Keratinocyte (primary cell): ENCODE results near the gene SEMA3A. TPM values are rescaled to one million over a fixed set of nuclear protein-coding genes. Genes with fewer than 3 reads are reported as not detected.

Experiments
- DNase-seq: peaks from one replicate; pipeline ENCODE4 v3.0.0-alpha.2; 2011; ENCODE audit warnings: low read depth, missing footprints, low spot score
- FAIRE-seq: peaks from 2 replicates; lab custom pipeline; 2011; peaks lifted over from hg19 to GRCh38; lab: Jason Lieb, UNC
- H2AFZ ChIP-seq: 2 replicates; pipeline ENCODE4 v1.6.0; 2012; ENCODE audit warnings: low read length, control low read depth, inconsistent platforms; ENCODE audit not compliant: control insufficient read depth
- H3K27ac ChIP-seq: 2 replicates; pipeline ENCODE4 v1.5.1; 2011; ENCODE audit warnings: low read length; ENCODE audit not compliant: control insufficient read depth, insufficient read depth
- H3K27me3 ChIP-seq: 3 replicates; pipeline ENCODE4 v1.6.0; 2011; ENCODE audit warnings: low read length; ENCODE audit not compliant: control insufficient read depth, insufficient read depth; ENCODE audit errors: extremely low read depth
- H3K36me3 ChIP-seq, 2 experiments: 2 replicates in 1 of 2; 3 replicates in 1 of 2; pipeline ENCODE4 v1.5.1; 2011; ENCODE audit warnings: low read length in 2 of 2, mild to moderate bottlenecking in 1 of 2; ENCODE audit not compliant: control insufficient read depth in 2 of 2, insufficient read depth in 2 of 2; ENCODE audit errors: extremely low read depth in 1 of 2
- H3K4me1 ChIP-seq: 3 replicates; pipeline ENCODE4 v1.5.1; 2011; ENCODE audit warnings: low read length; ENCODE audit not compliant: control insufficient read depth, insufficient read depth; ENCODE audit errors: extremely low read depth
- H3K4me2 ChIP-seq: 3 replicates; pipeline ENCODE4 v1.6.0; 2011; ENCODE audit warnings: low read depth, low read length; ENCODE audit not compliant: control insufficient read depth, insufficient read depth; ENCODE audit errors: extremely low read depth
- H3K4me3 ChIP-seq, 3 experiments: fragments of 200-600 bp in 1 of 3; sonication (generic) in 1 of 3; 2 replicates in 2 of 3; 3 replicates in 1 of 3; pipeline ENCODE4 v1.5.1; 2011 to 2016; ENCODE audit warnings: low read length in 3 of 3, mild to moderate bottlenecking in 3 of 3, control low read depth in 2 of 3, inconsistent platforms in 1 of 3, low read depth in 1 of 3, mixed read lengths in 1 of 3, mixed run types in 1 of 3, moderate library complexity in 1 of 3; ENCODE audit not compliant: control insufficient read depth in 2 of 3, insufficient read depth in 2 of 3; ENCODE audit errors: extremely low read depth in 1 of 3
- H3K79me2 ChIP-seq: 2 replicates; pipeline ENCODE4 v1.6.0; 2012; ENCODE audit warnings: low read length; ENCODE audit not compliant: control insufficient read depth, insufficient read depth
- H3K9ac ChIP-seq: 3 replicates; pipeline ENCODE4 v1.6.0; 2011; ENCODE audit warnings: low read length; ENCODE audit not compliant: control insufficient read depth, insufficient read depth; ENCODE audit errors: extremely low read depth
- H3K9me1 ChIP-seq: 3 replicates; pipeline ENCODE4 v1.6.0; 2011; ENCODE audit warnings: low read length; ENCODE audit not compliant: control insufficient read depth, insufficient read depth; ENCODE audit errors: extremely low read depth
- H3K9me3 ChIP-seq: 2 replicates; pipeline ENCODE4 v1.5.1; 2012; ENCODE audit warnings: low read depth, low read length; ENCODE audit not compliant: control insufficient read depth
- H4K20me1 ChIP-seq: 3 replicates; pipeline ENCODE4 v1.6.0; 2011; ENCODE audit warnings: low read length; ENCODE audit not compliant: control insufficient read depth, insufficient read depth; ENCODE audit errors: extremely low read depth
- EZH2 ChIP-seq: IDR thresholded peaks from one replicate; pipeline ENCODE4 v1.6.1; 2012; ENCODE audit warnings: inconsistent platforms, mild to moderate bottlenecking, low read length, moderate library complexity
- dilution Hi-C: fragments of 300-500 bp; cut with MboI; formaldehyde crosslinking; loops from one replicate; pipeline ENCODE4 v1.7.0; 2020; ENCODE audit warnings: low sequenced_read_pairs; ENCODE audit not compliant: extremely low pct_ligation_motif_present
- polyA plus RNA-seq, 5 experiments: library from polyadenylated mRNA; depleted of rRNA in 3 of 5; stranded (reverse) in 3 of 5; stranded (forward) in 1 of 5; unstranded in 1 of 5; fragments of >200 nt; gene quantifications; 1 replicate in 1 of 5; 2 replicates in 3 of 5; 3 replicates in 1 of 5; pipeline versions ENCODE4 v1.2.1 to v1.2.3, GENCODE V29; 2011 to 2012; ENCODE audit warnings: missing spikeins in 2 of 5, low read depth in 1 of 5, low replicate concordance in 1 of 5
- TF ChIP-seq, protein P1 (sequence below), 3 experiments: IDR thresholded peaks in 1 of 3; conservative IDR thresholded peaks in 1 of 3; optimal IDR thresholded peaks in 1 of 3; 2 replicates in 2 of 3; 3 replicates in 1 of 3; pipeline versions ENCODE3 to v1.5.1; 2011; ENCODE audit warnings: low read length in 3 of 3, mild to moderate bottlenecking in 3 of 3, moderate library complexity in 2 of 3, control low read depth in 1 of 3, inconsistent platforms in 1 of 3; ENCODE audit not compliant: insufficient read depth in 2 of 3; ENCODE audit errors: extremely low read depth in 1 of 3

SEMA3A gene
- polyA plus RNA-seq, 1 donor (not counting 4 experiments of a cell fraction or from before 2014, with no cell fraction given): 2.1 TPM

GRCh38 chr7:84161398-84161797 is 33.2 kb downstream of the SEMA3A start:
- no peak overlapping the region for H3K27ac ChIP-seq

DNA sequence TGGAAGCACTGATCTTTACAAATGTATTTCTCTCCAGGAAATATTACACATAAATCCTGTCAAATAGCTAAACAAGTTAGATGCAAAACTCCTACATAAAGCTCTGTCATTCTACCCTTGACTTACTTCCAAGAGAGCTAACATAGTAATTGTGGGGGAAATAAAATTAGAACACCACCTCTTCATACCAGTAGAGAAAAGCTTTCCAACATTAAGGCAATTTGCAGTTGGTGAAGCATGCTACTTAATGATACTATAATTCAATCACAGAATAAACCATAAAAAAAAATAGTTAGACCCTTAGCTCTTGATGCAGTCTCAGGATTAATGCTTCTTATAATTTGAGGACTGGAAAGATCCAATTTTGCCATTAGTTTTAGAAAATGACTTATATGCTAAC is 35.2 kb downstream of the SEMA3A start:
- dilution Hi-C loops: no loop called here
- Histone ChIP-seq H3K4me2 (no peak overlapping the region), H3K9ac (no peak overlapping the region), H3K9me1 (no peaks in the 10 kb centered on the region), H3K79me2 (no peaks in the 10 kb centered on the region), H4K20me1 (no peaks in the 10 kb centered on the region), H3K27ac (no peak overlapping the region), H3K27me3 (no peaks in the 10 kb centered on the region), H3K36me3 (no peaks in the 10 kb centered on the region), H3K4me1 (no peaks in the 10 kb centered on the region), H3K4me3 (no peak overlapping the region), H3K9me3 (no peaks in the 10 kb centered on the region), H2AFZ (no peak overlapping the region)
- TF ChIP-seq, protein P1, sequence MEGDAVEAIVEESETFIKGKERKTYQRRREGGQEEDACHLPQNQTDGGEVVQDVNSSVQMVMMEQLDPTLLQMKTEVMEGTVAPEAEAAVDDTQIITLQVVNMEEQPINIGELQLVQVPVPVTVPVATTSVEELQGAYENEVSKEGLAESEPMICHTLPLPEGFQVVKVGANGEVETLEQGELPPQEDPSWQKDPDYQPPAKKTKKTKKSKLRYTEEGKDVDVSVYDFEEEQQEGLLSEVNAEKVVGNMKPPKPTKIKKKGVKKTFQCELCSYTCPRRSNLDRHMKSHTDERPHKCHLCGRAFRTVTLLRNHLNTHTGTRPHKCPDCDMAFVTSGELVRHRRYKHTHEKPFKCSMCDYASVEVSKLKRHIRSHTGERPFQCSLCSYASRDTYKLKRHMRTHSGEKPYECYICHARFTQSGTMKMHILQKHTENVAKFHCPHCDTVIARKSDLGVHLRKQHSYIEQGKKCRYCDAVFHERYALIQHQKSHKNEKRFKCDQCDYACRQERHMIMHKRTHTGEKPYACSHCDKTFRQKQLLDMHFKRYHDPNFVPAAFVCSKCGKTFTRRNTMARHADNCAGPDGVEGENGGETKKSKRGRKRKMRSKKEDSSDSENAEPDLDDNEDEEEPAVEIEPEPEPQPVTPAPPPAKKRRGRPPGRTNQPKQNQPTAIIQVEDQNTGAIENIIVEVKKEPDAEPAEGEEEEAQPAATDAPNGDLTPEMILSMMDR (optimal IDR thresholded peaks at IDR 0.05 in 1 of 3, IDR thresholded peaks at IDR 0.05 in 1 of 3, conservative IDR thresholded peaks at IDR 0.05 in 1 of 3; ENCODE audit: extremely low read depth in 1 of 3, insufficient read depth in 2 of 3, low read length in 3 of 3): no peak
- no peak for TF ChIP-seq EZH2
- no peak for FAIRE-seq
- no peak for DNase-seq

More at GRCh38 chr7:84161398-84161797, 33.2 kb downstream of the SEMA3A start:
- DNase-seq: no peak
- H3K27me3 ChIP-seq: no peaks in the 10 kb centered on the region
- no peak for FAIRE-seq
- TF ChIP-seq, protein P1 (optimal IDR thresholded peaks at IDR 0.05 in 1 of 3, IDR thresholded peaks at IDR 0.05 in 1 of 3, conservative IDR thresholded peaks at IDR 0.05 in 1 of 3; ENCODE audit: extremely low read depth in 1 of 3, insufficient read depth in 2 of 3, low read length in 3 of 3): no peak
- TF ChIP-seq EZH2: no peak
- H4K20me1 ChIP-seq: no peaks in the 10 kb centered on the region
- H3K9ac ChIP-seq: no peak overlapping the region
- H3K4me3 ChIP-seq: no peak overlapping the region
- dilution Hi-C loops: no loop called here
- no peak overlapping the region for H3K4me2 ChIP-seq
- H3K36me3 ChIP-seq: no peaks in the 10 kb centered on the region
- no peak overlapping the region for H2AFZ ChIP-seq
- no peaks in the 10 kb centered on the region for H3K9me3 ChIP-seq
- no peaks in the 10 kb centered on the region for H3K79me2 ChIP-seq
- H3K9me1 ChIP-seq: no peaks in the 10 kb centered on the region
- H3K4me1 ChIP-seq: no peaks in the 10 kb centered on the region
